CD4-positive, alpha-beta T cell treated with Interleukin-17A for 4 hours (primary cell): Measurements from ENCODE around the gene PSMD11.
"Not testable (repeated sequence)": the region's sequence is repeated elsewhere in the genome, so short reads cannot be mapped to it uniquely, and the experiment has no call there.

Experiments
- DNase-seq: peaks from one replicate; pipeline ENCODE4 v3.0.0-alpha.2; 2020; ENCODE audit warnings: mixed read lengths

The PSMD11 gene

GRCh38 chr17:32516450-32516849 is 72.1 kb downstream of the PSMD11 start:
- DNase-seq: no peak

DNA sequence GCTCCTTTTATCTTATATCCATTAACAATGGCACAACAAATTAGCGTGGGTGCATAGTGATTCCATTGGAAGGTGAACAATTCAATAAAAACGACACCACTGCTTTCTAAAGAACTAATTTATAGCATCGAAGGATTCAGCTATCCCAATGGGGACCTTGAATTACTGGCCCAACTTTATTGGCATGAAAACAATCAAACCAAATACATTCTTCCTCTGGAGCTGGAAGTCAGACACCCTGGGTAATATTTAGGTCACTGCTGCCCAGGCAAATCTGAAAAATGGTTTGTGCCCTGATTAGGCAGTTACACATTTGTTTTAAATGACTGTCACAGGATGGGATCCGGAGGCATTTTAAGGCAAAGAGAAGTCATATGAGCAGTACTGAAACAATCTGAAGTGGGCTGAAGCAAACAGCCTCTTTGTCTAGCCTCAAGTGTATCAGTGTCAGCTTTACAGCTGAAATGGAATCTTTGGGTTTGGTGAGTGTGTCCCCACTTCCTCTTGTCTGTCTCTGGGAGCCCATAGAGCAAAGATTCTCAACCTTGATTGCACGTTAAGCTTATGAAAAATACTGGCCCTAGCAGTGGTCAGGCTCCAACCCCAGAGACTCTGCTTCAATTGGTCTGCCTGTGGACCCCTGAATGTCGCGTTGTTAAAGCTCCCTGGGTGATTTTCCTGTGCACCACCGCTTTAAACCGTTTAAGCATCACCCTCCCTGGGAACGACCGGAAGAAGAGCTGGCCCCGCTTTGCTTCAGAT is 72.8 kb downstream of the PSMD11 start:
- peak; percentile 30 for DNase-seq

DNA sequence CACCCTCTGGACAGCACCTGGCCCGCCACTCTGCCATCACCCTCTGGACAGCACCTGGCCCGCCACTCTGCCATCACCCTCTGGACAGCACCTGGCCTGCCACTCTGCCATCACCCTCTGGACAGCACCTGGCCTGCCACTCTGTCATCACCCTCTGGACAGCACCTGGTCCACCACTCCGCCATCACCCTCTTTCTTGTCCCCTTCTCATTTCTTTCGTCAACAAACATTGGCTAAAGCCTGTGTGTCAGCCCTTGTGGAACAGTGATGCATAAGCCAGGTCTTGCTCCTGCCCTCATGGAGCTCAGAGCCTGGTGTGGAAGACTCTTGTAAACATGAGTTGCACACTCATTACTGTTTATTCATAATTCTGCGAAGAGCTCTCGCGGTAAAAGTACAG is 73.7 kb downstream of the PSMD11 start:
- no peak for DNase-seq

GRCh38 chr17:32518646-32519227 is 74.4 kb downstream of the PSMD11 start:
- DNase-seq: no peak

DNA sequence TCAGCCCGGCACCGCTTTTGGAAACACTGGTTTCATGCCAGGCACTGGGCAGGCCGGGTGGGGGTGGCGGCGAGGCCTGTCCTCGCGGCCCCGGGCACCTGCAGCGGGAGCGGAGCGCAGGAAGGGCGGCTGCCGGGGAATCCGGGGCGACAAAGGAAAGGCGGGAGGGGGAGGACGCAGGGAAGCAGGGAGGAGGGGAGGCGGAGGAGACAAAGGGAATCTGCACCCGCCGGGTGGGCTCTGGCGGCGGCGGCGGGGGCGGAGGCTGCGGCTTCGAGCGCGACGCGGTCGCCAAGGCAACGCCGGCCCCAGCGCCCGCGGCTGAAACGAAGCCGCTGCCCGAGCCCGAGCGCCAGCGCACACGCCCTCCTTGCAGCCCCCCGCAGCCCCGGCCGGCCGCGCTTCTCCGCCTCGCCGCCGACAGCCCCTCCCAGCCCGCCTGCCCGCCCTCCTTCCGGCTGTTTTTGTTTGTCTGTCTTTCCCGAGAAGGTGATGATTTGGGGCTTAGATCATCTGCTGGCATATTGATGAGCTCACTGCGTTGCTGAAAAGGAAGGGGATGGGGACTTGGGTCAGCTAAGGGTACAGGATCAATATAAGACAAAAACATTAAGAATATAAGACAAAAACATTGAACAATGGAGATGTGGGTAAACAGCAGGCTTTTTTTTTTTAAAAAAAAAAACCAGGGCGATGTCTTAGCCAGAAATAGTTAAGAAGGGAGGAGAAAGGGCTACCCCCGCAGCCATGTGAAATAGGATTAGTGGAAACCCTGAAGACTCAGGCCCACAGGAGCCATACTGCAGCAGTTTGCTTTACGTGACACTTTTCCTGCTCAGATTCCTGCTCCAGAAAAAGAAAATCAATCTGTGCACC is 75.2 kb downstream of the PSMD11 start:
- peak; percentile 87 for DNase-seq

- peak; percentile 75 for DNase-seq
Measured at GRCh38 chr17:32520104-32520701, 75.9 kb downstream of the PSMD11 start.

DNA sequence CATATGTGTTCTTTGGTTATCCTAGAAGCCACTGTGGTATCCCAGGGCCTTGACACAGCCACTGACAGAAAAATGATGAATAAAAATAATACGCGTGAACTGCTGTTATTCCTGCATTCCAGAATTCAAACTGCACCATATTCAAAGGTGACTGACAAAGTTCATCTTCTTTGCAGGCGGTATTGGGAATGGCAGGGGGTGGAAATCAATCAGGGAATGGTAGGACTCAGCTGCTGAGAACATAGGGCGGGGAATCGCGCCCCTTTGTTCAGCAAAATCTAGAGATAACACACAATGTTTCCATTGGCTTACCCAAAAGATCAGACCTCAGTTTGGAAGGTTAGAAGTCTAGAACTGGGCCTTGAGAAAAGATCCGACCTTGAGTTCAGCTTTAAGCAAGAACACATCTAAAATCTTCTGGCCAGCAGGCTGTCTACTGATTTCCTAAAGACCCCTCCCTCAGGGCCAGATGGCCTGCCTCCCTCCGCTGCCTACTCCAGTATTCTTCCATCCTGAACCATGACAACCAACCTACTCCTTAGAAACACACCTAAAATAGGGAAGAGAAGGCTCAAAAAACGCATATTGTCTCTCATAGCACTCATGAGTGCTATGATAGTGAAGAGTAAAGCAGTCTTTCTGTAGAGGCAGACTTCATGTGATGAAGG is 76.6 kb downstream of the PSMD11 start:
- no peak for DNase-seq

GRCh38 chr17:32523017-32523680 is 78.8 kb downstream of the PSMD11 start:
- DNase-seq: peak; percentile 26

DNA sequence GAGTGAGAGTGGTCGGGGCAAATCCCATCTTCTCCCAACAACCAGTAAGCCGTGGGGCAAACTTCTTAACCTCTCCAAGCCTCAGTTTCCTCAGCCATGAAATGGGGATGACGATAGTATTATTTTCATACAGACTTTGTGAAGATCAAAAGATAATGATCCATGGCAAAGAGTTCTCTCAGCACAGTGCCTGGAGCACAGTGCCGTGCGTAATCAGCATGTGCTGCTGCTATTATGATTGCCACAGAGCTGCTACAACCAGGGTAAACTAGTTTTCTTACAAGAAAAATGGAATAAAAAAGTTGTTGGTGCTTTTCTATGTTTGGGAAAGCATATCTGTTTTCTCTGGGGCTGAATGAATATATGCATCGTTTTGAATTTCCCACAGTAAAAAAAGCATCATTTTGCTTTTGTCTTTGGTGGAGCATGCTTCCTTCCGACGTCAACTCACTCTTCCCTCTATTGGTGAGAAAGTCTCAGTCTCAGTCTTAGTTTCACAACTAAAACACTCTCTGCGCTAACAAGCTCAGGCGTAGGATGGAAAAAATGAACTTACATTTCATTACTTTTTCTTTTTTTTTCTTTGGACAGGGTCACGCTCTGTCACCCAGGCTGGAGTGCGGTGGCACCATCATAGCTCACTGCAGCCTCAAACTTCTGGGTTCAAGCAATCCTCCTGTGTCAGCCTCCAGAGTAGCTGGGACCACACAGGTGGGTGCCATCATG is 79.7 kb downstream of the PSMD11 start:
- no peak for DNase-seq

GRCh38 chr17:32524553-32524880 is 80.2 kb downstream of the PSMD11 start:
- DNase-seq: not testable (repeated sequence)

DNA sequence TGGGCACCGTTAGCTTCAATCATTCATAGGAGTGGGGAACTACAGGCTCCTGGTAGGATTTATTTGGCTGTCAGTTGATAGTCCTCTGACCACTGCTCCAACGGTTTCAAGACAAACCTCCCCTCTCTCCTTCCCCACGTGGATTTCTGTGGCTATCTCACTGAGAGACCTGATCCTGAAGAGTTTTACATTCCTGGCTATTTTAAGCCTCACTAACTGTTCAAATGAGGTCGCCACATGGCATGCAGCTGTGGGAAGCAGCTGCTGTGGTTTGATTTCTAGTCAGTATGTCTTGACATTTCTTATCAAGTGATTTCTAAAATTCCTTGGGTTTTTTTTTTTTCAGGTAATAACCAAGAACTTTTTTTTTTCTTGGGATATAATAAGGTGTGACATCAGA is 80.8 kb downstream of the PSMD11 start:
- DNase-seq: no peak

GRCh38 chr17:32527146-32527545 is 82.8 kb downstream of the PSMD11 start:
- DNase-seq: no peak

GRCh38 chr17:32528825-32529224 is 84.5 kb downstream of the PSMD11 start:
- DNase-seq: no peak

DNA sequence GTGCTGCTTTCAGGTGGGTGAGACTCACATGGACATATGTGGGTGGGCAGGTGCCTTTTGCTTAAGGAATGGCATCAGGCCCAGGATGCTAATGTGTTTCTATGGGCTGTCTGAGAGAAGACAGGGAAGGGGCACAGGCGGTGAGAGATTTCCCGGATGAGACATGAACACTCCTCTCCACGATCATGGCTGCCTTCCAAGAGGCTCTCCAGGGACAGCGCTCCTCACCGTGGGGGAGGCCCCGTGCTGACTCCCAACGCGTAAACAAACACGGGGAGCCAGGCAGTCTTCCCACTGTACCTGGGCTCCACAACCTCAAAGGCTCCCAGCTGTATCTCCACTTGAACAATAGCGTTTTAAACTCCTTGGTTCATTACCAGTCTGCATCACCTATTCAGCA is 85.3 kb downstream of the PSMD11 start:
- no peak for DNase-seq
